HepG2 (cell line): Measurements from ENCODE around the gene SLC10A1. TPM values are rescaled to one million over a fixed set of nuclear protein-coding genes. Genes with fewer than 3 reads are reported as not detected.

Experiments used
- ASH2L ChIP-seq: fragments of 300-600, 200-600 bp; sonication (generic); IDR thresholded peaks from 2 replicates; pipeline ENCODE4 v1.7.0; 2017; ENCODE audit warnings: low read depth, mild to moderate bottlenecking, moderate library complexity, mixed read lengths, low read length; ENCODE audit not compliant: insufficient read length
- HBP1 ChIP-seq: IDR thresholded peaks from 2 replicates; pipeline ENCODE4 v1.6.1; 2016; ENCODE audit warnings: low read depth, control low read depth
- JUND ChIP-seq: sonication (generic); formaldehyde crosslinking; IDR thresholded peaks from 2 replicates; pipeline ENCODE4 v1.8.0; 2022; ENCODE audit warnings: mild to moderate bottlenecking, missing genetic modification reagents
- KAT8 ChIP-seq: IDR thresholded peaks from 2 replicates; pipeline ENCODE4 v1.6.1; 2016; ENCODE audit warnings: missing genetic modification reagents, missing compliant biosample characterization
- KLF12 ChIP-seq: sonication (generic); formaldehyde crosslinking; IDR thresholded peaks from 2 replicates; pipeline ENCODE4 v1.4.0; 2020; ENCODE audit warnings: missing genetic modification reagents, borderline replicate concordance
- PATZ1 ChIP-seq: sonication (generic); formaldehyde crosslinking; IDR thresholded peaks from 2 replicates; pipeline ENCODE4 v1.4.0; 2020; ENCODE audit warnings: missing genetic modification reagents
- POGZ ChIP-seq: sonication (generic); formaldehyde crosslinking; IDR thresholded peaks from 2 replicates; pipeline ENCODE4 v1.4.0; 2020; ENCODE audit warnings: mild to moderate bottlenecking, missing genetic modification reagents
- RAD51 ChIP-seq: fragments of 450-650 bp; IDR thresholded peaks from 2 replicates; pipeline ENCODE4 v1.6.1; 2016; ENCODE audit warnings: borderline replicate concordance
- RARA ChIP-seq: IDR thresholded peaks from 2 replicates; pipeline ENCODE4 v1.6.1; 2016; ENCODE audit warnings: missing genetic modification reagents, missing compliant biosample characterization
- REPIN1 ChIP-seq: sonication (generic); formaldehyde crosslinking; IDR thresholded peaks from 2 replicates; pipeline ENCODE4 v1.8.0; 2022; ENCODE audit warnings: missing genetic modification reagents, low read depth, mild to moderate bottlenecking, borderline replicate concordance
- SOX6 ChIP-seq, 2 experiments: fragments of 450-650 bp in 1 of 2; sonication (generic) in 1 of 2; formaldehyde crosslinking in 1 of 2; IDR thresholded peaks; 2 replicates each; pipeline versions ENCODE4 v1.4.0 to v1.6.1; 2017 to 2020; ENCODE audit warnings: antibody characterized with exemption in 1 of 2, mild to moderate bottlenecking in 1 of 2, missing genetic modification reagents in 1 of 2
- YEATS4 ChIP-seq: sonication (generic); formaldehyde crosslinking; IDR thresholded peaks from 2 replicates; pipeline ENCODE4 v1.4.0; 2020; ENCODE audit warnings: missing genetic modification reagents, borderline replicate concordance
- ZGPAT ChIP-seq: IDR thresholded peaks from 2 replicates; pipeline ENCODE4 v1.6.1; 2016; ENCODE audit warnings: mild to moderate bottlenecking
- ZNF251 ChIP-seq: sonication (generic); formaldehyde crosslinking; IDR thresholded peaks from 2 replicates; pipeline ENCODE4 v1.9.0; 2021; ENCODE audit warnings: mild to moderate bottlenecking, missing genetic modification reagents
- ZNF280D ChIP-seq: sonication (generic); formaldehyde crosslinking; IDR thresholded peaks from 2 replicates; pipeline ENCODE4 v1.5.1; 2020; ENCODE audit warnings: mild to moderate bottlenecking, missing genetic modification reagents
- ZNF496 ChIP-seq: sonication (generic); formaldehyde crosslinking; IDR thresholded peaks from 2 replicates; pipeline ENCODE4 v1.8.1; 2023; ENCODE audit warnings: mild to moderate bottlenecking, moderate library complexity, missing genetic modification reagents; ENCODE audit not compliant: insufficient replicate concordance
- ZNF562 ChIP-seq: sonication (generic); formaldehyde crosslinking; IDR thresholded peaks from 2 replicates; pipeline ENCODE4 v1.8.0; 2022; ENCODE audit warnings: missing genetic modification reagents, borderline replicate concordance
- ZNF614 ChIP-seq: IDR thresholded peaks from 2 replicates; pipeline ENCODE4 v1.6.1; 2018; ENCODE audit warnings: missing biosample characterization, missing genetic modification reagents, inconsistent platforms, borderline replicate concordance
- ZNF704 ChIP-seq: sonication (generic); formaldehyde crosslinking; IDR thresholded peaks from 2 replicates; pipeline ENCODE4 v1.8.1; 2023; ENCODE audit warnings: mild to moderate bottlenecking, inconsistent platforms, moderate library complexity, missing genetic modification reagents, borderline replicate concordance
- ZNF782 ChIP-seq: sonication (generic); formaldehyde crosslinking; IDR thresholded peaks from 2 replicates; pipeline ENCODE4 v1.4.0; 2020; ENCODE audit warnings: missing genetic modification reagents, mild to moderate bottlenecking, borderline replicate concordance
- polyA plus RNA-seq, 8 experiments: library from polyadenylated mRNA; depleted of rRNA in 3 of 8; stranded (reverse) in 7 of 8; unstranded in 1 of 8; fragments of >200 nt; fragmentation: Illumina TruSeq in 4 of 8; extraction: Trizol in 4 of 8; gene quantifications; 2 replicates each; pipeline versions ENCODE4 v1.2.1 to v1.2.3, GENCODE V29; 2011 to 2016; ENCODE audit warnings: low read depth in 4 of 8, missing spikeins in 1 of 8, mixed read lengths in 1 of 8; ENCODE audit not compliant: insufficient read depth in 1 of 8
- total RNA-seq, 5 experiments: library from RNA; depleted of rRNA; stranded (reverse); fragments of >200 nt; fragmentation: Illumina TruSeq; extraction: Trizol; gene quantifications; 2 replicates each; pipeline ENCODE4 v1.2.3, GENCODE V29; 2016; ENCODE audit warnings: low read depth in 1 of 5

The SLC10A1 gene
- total and polyA plus RNA-seq, 2 of the 13 experiments (the other 11 are each of a cell fraction or from before 2014, with no cell fraction given) = 0.17 TPM; not detected in 1

GRCh38 chr14:69766984-69767368, 30.1 kb downstream of the SLC10A1 start, which contains the start of gene SRSF5 (continued):
- TF ChIP-seq REPIN1 (CRISPR knock-in tag) (peak; percentile 82), ZNF704 (CRISPR knock-in tag) (no peak; the same call in 1 of the 2 replicates), HBP1 (CRISPR knock-in tag) (peak; percentile 82; the same call in 1 of the 2 replicates), PATZ1 (no peak; the same call in none of the 2 replicates), ZGPAT (CRISPR knock-in tag) (peak; percentile 74), RARA (CRISPR knock-in tag) (peak; percentile 58; the same call in 1 of the 2 replicates), ZNF280D (CRISPR knock-in tag) (peak; percentile 94), POGZ (CRISPR knock-in tag) (peak; percentile 90), YEATS4 (peak; percentile 93), ZNF496 (CRISPR knock-in tag) (no peak), ZNF562 (CRISPR knock-in tag) (no peak), SOX6 (IDR thresholded peaks at IDR 0.05) (no peak), SOX6 (CRISPR knock-in tag; IDR thresholded peaks at IDR 0.05) (peak; percentile 68; the same call in 1 of the 2 replicates), JUND (CRISPR knock-in tag) (0 out of 2 replicates have a peak, but pooled peaks have one; percentile 60), ZNF614 (CRISPR knock-in tag) (peak; percentile 71; the same call in 1 of the 2 replicates), ZNF251 (CRISPR knock-in tag) (no peak), KLF12 (CRISPR knock-in tag) (peak; percentile 96), KAT8 (peak; percentile 98), RAD51 (no peak), ASH2L (peak; percentile 93), ZNF782 (CRISPR knock-in tag) (no peak)
